Measurements from ENCODE around the gene ISCU. TPM values are rescaled to one million over a fixed set of nuclear protein-coding genes. Genes with fewer than 3 reads are reported as not detected.

ISCU gene
- polyA plus RNA-seq, 1 of the 3 experiments (the other 2 are of a cell fraction), result 165 TPM

DNA sequence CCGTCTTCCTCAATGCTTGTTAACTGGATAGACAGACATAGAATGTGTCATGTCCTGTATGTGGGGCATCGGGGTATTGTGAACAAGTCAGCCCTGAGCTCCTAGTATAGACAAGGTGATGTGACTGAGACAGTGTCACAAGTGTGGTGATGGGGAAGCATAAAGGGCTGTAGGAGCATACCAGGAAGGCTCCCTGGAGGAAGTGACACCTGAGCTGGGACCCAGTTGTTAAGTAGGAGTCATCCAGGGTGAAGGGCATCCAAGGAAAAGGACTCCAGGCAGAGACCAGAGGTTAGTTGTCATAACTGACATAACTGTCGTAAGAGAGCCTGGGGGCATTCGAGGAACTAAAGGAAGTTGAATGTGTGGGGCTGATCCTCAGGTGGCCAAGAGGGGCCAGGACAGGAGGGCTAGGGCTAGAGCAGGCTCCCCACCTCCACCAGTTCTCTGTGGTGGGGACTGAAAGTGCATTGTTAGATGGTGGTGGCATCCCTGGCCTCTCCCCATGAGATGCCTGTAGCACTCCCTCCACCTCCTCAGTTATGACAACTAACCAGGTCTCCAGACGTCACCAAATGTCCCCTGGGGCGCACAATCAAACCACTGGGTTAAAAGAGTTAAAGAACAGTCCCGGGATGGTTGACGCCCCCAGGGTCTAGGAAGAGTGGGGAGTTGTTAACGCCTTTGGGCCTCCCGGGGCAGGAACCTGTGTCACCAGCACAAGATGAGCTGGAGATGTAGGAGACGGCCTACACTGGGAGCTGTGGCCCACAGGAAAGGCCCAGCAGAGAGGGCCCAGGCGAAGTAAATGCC, 44.9 kb upstream of the ISCU start:
- Histone ChIP-seq H3K9ac (no peak overlapping the region), H3K9me3 (no peaks in the 10 kb centered on the region), H3K4me1 (ENCODE audit: control insufficient read depth in 1 of 2, insufficient read depth in 2 of 2, low read depth in 1 of 2, low read length in 1 of 2) (peaks cover 5 to 13% of the 10 kb centered on the region in 2 experiments; a peak in 1 of 4 replicates), H3K79me2 (ENCODE audit: insufficient read depth) (peaks cover 18% of the 10 kb centered on the region), H2AFZ (ENCODE audit: low read depth) (no peak overlapping the region), H4K20me1 (ENCODE audit: insufficient read depth) (0 out of 2 replicates have a peak, but pooled peaks cover 5% of the 10 kb centered on the region), H3K4me2 (no peak overlapping the region), H3K4me3 (ENCODE audit: low read depth in 2 of 2, low read length in 1 of 2) (no peak overlapping the region), H3F3A (replicated peaks; ENCODE audit: insufficient read depth) (peaks cover 13% of the 10 kb centered on the region), H3K9me2 (no peaks in the 10 kb centered on the region), H3K27ac (ENCODE audit: low read depth in 2 of 2, low read length in 1 of 2) (no peak overlapping the region; a peak in 1 of 4 replicates), H3K36me3 (replicated peaks in 1 of 2; ENCODE audit: control insufficient read depth in 1 of 2, insufficient read depth in 2 of 2, low read length in 1 of 2) (peaks cover 22 to 52% of the 10 kb centered on the region in 2 experiments), H3K27me3 (ENCODE audit: insufficient read depth) (no peaks in the 10 kb centered on the region)
- DNase-seq, result no peak
- 84% methylated on average over 10 of the region's 12 CpGs for WGBS (ENCODE audit: low lambda C conversion rate)
- no peak for TF ChIP-seq FOXM1 (IDR thresholded peaks at IDR 0.05; ENCODE audit: low read depth)
- TF ChIP-seq, protein P1, sequence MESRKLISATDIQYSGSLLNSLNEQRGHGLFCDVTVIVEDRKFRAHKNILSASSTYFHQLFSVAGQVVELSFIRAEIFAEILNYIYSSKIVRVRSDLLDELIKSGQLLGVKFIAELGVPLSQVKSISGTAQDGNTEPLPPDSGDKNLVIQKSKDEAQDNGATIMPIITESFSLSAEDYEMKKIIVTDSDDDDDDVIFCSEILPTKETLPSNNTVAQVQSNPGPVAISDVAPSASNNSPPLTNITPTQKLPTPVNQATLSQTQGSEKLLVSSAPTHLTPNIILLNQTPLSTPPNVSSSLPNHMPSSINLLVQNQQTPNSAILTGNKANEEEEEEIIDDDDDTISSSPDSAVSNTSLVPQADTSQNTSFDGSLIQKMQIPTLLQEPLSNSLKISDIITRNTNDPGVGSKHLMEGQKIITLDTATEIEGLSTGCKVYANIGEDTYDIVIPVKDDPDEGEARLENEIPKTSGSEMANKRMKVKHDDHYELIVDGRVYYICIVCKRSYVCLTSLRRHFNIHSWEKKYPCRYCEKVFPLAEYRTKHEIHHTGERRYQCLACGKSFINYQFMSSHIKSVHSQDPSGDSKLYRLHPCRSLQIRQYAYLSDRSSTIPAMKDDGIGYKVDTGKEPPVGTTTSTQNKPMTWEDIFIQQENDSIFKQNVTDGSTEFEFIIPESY (IDR thresholded peaks at IDR 0.05; ENCODE audit: borderline replicate concordance, low read depth), result no peak
- TF ChIP-seq RAD21 (IDR thresholded peaks at IDR 0.05; ENCODE audit: low read length), result no peak
- no peak for TF ChIP-seq SMC3 (IDR thresholded peaks at IDR 0.05; ENCODE audit: low read depth, low read length)
- TF ChIP-seq MXI1 (IDR thresholded peaks at IDR 0.05; ENCODE audit: low read depth, low read length), result no peak
- TF ChIP-seq, protein P2, sequence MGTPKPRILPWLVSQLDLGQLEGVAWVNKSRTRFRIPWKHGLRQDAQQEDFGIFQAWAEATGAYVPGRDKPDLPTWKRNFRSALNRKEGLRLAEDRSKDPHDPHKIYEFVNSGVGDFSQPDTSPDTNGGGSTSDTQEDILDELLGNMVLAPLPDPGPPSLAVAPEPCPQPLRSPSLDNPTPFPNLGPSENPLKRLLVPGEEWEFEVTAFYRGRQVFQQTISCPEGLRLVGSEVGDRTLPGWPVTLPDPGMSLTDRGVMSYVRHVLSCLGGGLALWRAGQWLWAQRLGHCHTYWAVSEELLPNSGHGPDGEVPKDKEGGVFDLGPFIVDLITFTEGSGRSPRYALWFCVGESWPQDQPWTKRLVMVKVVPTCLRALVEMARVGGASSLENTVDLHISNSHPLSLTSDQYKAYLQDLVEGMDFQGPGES (IDR thresholded peaks at IDR 0.05; ENCODE audit: low read depth, low read length), result no peak
- TF ChIP-seq RXRA (IDR thresholded peaks at IDR 0.05; ENCODE audit: borderline replicate concordance, low read depth), result no peak
- no peak for TF ChIP-seq EZH2phosphoT487 (IDR thresholded peaks at IDR 0.05; ENCODE audit: borderline replicate concordance, low read depth)
- no peak for TF ChIP-seq CHD2 (IDR thresholded peaks at IDR 0.05; ENCODE audit: low read length, partially characterized antibody)
- TF ChIP-seq, protein P3, sequence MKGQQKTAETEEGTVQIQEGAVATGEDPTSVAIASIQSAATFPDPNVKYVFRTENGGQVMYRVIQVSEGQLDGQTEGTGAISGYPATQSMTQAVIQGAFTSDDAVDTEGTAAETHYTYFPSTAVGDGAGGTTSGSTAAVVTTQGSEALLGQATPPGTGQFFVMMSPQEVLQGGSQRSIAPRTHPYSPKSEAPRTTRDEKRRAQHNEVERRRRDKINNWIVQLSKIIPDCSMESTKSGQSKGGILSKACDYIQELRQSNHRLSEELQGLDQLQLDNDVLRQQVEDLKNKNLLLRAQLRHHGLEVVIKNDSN (IDR thresholded peaks at IDR 0.05; ENCODE audit: borderline replicate concordance, low read depth), result no peak
- TF ChIP-seq YY1 (IDR thresholded peaks at IDR 0.05; ENCODE audit: low read depth), result no peak
- TF ChIP-seq RCOR1 (IDR thresholded peaks at IDR 0.05; ENCODE audit: low read length), result no peak
- TF ChIP-seq ELF1 (IDR thresholded peaks at IDR 0.05), result no peak
- TF ChIP-seq RFX5 (IDR thresholded peaks at IDR 0.05; ENCODE audit: low read length), result no peak
- no peak for TF ChIP-seq TEAD4 (IDR thresholded peaks at IDR 0.05; ENCODE audit: borderline replicate concordance, insufficient read depth)
- TF ChIP-seq TAF1 (IDR thresholded peaks at IDR 0.05; ENCODE audit: borderline replicate concordance, low read depth, low read length), result no peak
- no peak for TF ChIP-seq MEF2A (IDR thresholded peaks at IDR 0.05; ENCODE audit: borderline replicate concordance, low read depth)
- TF ChIP-seq POLR2AphosphoS5 (IDR thresholded peaks at IDR 0.05; ENCODE audit: low read depth, low read length), result no peak
- TF ChIP-seq, protein P4, sequence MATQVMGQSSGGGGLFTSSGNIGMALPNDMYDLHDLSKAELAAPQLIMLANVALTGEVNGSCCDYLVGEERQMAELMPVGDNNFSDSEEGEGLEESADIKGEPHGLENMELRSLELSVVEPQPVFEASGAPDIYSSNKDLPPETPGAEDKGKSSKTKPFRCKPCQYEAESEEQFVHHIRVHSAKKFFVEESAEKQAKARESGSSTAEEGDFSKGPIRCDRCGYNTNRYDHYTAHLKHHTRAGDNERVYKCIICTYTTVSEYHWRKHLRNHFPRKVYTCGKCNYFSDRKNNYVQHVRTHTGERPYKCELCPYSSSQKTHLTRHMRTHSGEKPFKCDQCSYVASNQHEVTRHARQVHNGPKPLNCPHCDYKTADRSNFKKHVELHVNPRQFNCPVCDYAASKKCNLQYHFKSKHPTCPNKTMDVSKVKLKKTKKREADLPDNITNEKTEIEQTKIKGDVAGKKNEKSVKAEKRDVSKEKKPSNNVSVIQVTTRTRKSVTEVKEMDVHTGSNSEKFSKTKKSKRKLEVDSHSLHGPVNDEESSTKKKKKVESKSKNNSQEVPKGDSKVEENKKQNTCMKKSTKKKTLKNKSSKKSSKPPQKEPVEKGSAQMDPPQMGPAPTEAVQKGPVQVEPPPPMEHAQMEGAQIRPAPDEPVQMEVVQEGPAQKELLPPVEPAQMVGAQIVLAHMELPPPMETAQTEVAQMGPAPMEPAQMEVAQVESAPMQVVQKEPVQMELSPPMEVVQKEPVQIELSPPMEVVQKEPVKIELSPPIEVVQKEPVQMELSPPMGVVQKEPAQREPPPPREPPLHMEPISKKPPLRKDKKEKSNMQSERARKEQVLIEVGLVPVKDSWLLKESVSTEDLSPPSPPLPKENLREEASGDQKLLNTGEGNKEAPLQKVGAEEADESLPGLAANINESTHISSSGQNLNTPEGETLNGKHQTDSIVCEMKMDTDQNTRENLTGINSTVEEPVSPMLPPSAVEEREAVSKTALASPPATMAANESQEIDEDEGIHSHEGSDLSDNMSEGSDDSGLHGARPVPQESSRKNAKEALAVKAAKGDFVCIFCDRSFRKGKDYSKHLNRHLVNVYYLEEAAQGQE (IDR thresholded peaks at IDR 0.05; ENCODE audit: low read depth, low read length), result no peak
- ChIA-PET CTCF (interaction anchor here (0.8 to 7.4 kb wide), 5 partner anchors 9 to 526 kb away, joined by 3 to 106 read pairs (median 3); no protein-coding TSS in a partner anchor), POLR2A (no interaction called here)

Measured in SK-N-SH (cell line).